CD14-positive monocyte (primary cell): ENCODE data around the gene CDKAL1. TPM values are rescaled to one million over a fixed set of nuclear protein-coding genes. Genes with fewer than 3 reads are reported as not detected.

Source experiments
- DNase-seq, 3 donors: peaks; one replicate each; pipeline ENCODE4 v3.0.0-alpha.2; 2011 to 2022
- H2AFZ ChIP-seq: 2 replicates; pipeline ENCODE4 v1.6.0; 2012; ENCODE audit warnings: mild to moderate bottlenecking, low read depth, low read length, inconsistent platforms; ENCODE audit not compliant: insufficient read depth, poor library complexity, severe bottlenecking
- H3K27ac ChIP-seq, 2 donors: 1 replicate in 1 of 2; 2 replicates in 1 of 2; pipeline ENCODE4 v1.5.1; 2012 to 2013; ENCODE audit warnings: low read length in 2 of 2, control low read depth in 1 of 2, inconsistent platforms in 1 of 2, low read depth in 1 of 2, mild to moderate bottlenecking in 1 of 2
- H3K27me3 ChIP-seq, 2 donors: one replicate each; pipeline versions ENCODE4 v1.6.0 to v1.6.1; 2011 to 2013; ENCODE audit warnings: low read length in 2 of 2; ENCODE audit not compliant: control insufficient read depth in 2 of 2, insufficient read depth in 2 of 2
- H3K36me3 ChIP-seq, 2 donors: replicated peaks in 1 of 2; 1 replicate in 1 of 2; 2 replicates in 1 of 2; pipeline versions ENCODE4 v1.5.1 to v1.6.1; 2012 to 2013; ENCODE audit warnings: low read length in 2 of 2, control low read depth in 1 of 2, inconsistent platforms in 1 of 2, mild to moderate bottlenecking in 1 of 2; ENCODE audit not compliant: insufficient read depth in 2 of 2, control insufficient read depth in 1 of 2
- H3K4me1 ChIP-seq, 2 donors: 1 replicate in 1 of 2; 2 replicates in 1 of 2; pipeline versions ENCODE4 v1.5.1 to v1.6.1; 2012 to 2013; ENCODE audit warnings: low read length in 2 of 2, control low read depth in 1 of 2, inconsistent platforms in 1 of 2, mild to moderate bottlenecking in 1 of 2, moderate library complexity in 1 of 2; ENCODE audit not compliant: insufficient read depth in 2 of 2, control insufficient read depth in 1 of 2
- H3K4me2 ChIP-seq: replicated peaks from 2 replicates; pipeline ENCODE3; 2012; ENCODE audit warnings: low read length, moderate library complexity, mild to moderate bottlenecking; ENCODE audit not compliant: poor library complexity, severe bottlenecking; ENCODE audit errors: extremely low read depth
- H3K4me3 ChIP-seq, 3 experiments: fragments of 200-600 bp in 1 of 3; sonication (generic) in 1 of 3; replicated peaks in 1 of 3; 1 replicate in 2 of 3; 2 replicates in 1 of 3; pipeline ENCODE4 v1.5.1; 2011 to 2013; ENCODE audit warnings: low read length in 3 of 3, mild to moderate bottlenecking in 3 of 3, control low read depth in 2 of 3, low read depth in 2 of 3, inconsistent platforms in 1 of 3, moderate library complexity in 1 of 3
- H3K79me2 ChIP-seq: 2 replicates; pipeline ENCODE4 v1.6.0; 2012; ENCODE audit warnings: mild to moderate bottlenecking, control low read depth, inconsistent platforms, low read length, moderate library complexity; ENCODE audit not compliant: insufficient read depth
- H3K9ac ChIP-seq: 2 replicates; pipeline ENCODE4 v1.6.0; 2017; ENCODE audit warnings: low read length, mild to moderate bottlenecking; ENCODE audit not compliant: insufficient read depth, poor library complexity, severe bottlenecking
- H3K9me3 ChIP-seq, 2 donors: replicated peaks in 1 of 2; 1 replicate in 1 of 2; 2 replicates in 1 of 2; pipeline versions ENCODE4 v1.5.1 to v1.6.1; 2012 to 2013; ENCODE audit warnings: low read length in 2 of 2, control low read depth in 1 of 2; ENCODE audit not compliant: control insufficient read depth in 1 of 2, insufficient read depth in 1 of 2
- H4K20me1 ChIP-seq: 2 replicates; pipeline ENCODE4 v1.6.0; 2012; ENCODE audit warnings: mild to moderate bottlenecking, low read length, control low read depth, moderate library complexity; ENCODE audit not compliant: insufficient read depth
- H3K27ac Mint-ChIP-seq, 7 donors: one replicate each; pipeline ENCODE4 v1.8.0; 2020; ENCODE audit warnings: mild to moderate bottlenecking in 7 of 7, mixed read lengths in 7 of 7, moderate library complexity in 6 of 7, inconsistent platforms in 2 of 7
- H3K27me3 Mint-ChIP-seq, 3 donors: one replicate each; pipeline ENCODE4 v1.8.0; 2021 to 2022; ENCODE audit warnings: low read depth in 3 of 3, mild to moderate bottlenecking in 3 of 3, mixed read lengths in 3 of 3, moderate library complexity in 3 of 3, inconsistent platforms in 1 of 3
- H3K36me3 Mint-ChIP-seq, 2 donors: one replicate each; pipeline ENCODE4 v1.8.0; 2020; ENCODE audit warnings: mixed read lengths in 2 of 2, inconsistent platforms in 1 of 2, mild to moderate bottlenecking in 1 of 2
- H3K4me1 Mint-ChIP-seq: one replicate; pipeline ENCODE4 v1.8.0; 2020; ENCODE audit warnings: mild to moderate bottlenecking, mixed read lengths
- H3K4me3 Mint-ChIP-seq, 2 donors: one replicate each; pipeline ENCODE4 v1.8.0; 2020; ENCODE audit warnings: mild to moderate bottlenecking in 2 of 2, mixed read lengths in 2 of 2, moderate library complexity in 1 of 2
- H3K9me3 Mint-ChIP-seq, 7 donors: one replicate each; pipeline ENCODE4 v1.8.0; 2020 to 2022; ENCODE audit warnings: mixed read lengths in 7 of 7, mild to moderate bottlenecking in 6 of 7, moderate library complexity in 6 of 7, inconsistent platforms in 2 of 7
- CTCF ChIP-seq: fragments of 200-600 bp; IDR thresholded peaks from one replicate; pipeline ENCODE4 v1.8.0; 2022; ENCODE audit warnings: antibody characterized with exemption, mild to moderate bottlenecking
- WGBS: methylation state at CpG from one replicate; pipeline ENCODE4 v1.1.5; 2013; ENCODE audit warnings: missing lambda C conversion rate; ENCODE audit not compliant: insufficient coverage; 5-methylcytosine and 5-hydroxymethylcytosine counted together
- intact Hi-C, 2 donors: fragments of 100-400 bp; cut with micrococcal nuclease; formaldehyde crosslinking; loops; one replicate each; pipeline versions ENCODE4 v1.15.0 to v1.15.1; 2023
- polyA plus RNA-seq, 3 donors: library from polyadenylated mRNA; depleted of rRNA in 1 of 3; unstranded in 2 of 3; stranded (reverse) in 1 of 3; fragments of 300-500 nt in 2 of 3; fragments of >200 nt in 1 of 3; fragmentation: Illumina TruSeq in 2 of 3; gene quantifications; 1 replicate in 2 of 3; 2 replicates in 1 of 3; pipeline ENCODE4 v1.2.3, GENCODE V29; 2012 to 2021

The CDKAL1 gene
- polyA plus RNA-seq, 3 donors: 3.2 to 12.4 (median 8.3) TPM

- no peak overlapping the region for H3K4me3 ChIP-seq
- peaks cover 0 to 10% (median 0%) of the 10 kb centered on the region in 7 donors for H3K9me3 Mint-ChIP-seq
- H3K27ac ChIP-seq: no peak overlapping the region
- H3K36me3 Mint-ChIP-seq: peaks cover 0 to 2% of the 10 kb centered on the region in 2 donors
- no peak overlapping the region for H2AFZ ChIP-seq
- 100% methylated on average over 1 of the region's 2 CpGs for WGBS
- no peaks in the 10 kb centered on the region for H3K36me3 ChIP-seq
- peaks cover 0 to 3% of the 10 kb centered on the region in 2 donors for H3K9me3 ChIP-seq
- intact Hi-C loops: no loop called here
- H3K4me2 ChIP-seq: no peak overlapping the region
- no peaks in the 10 kb centered on the region for H4K20me1 ChIP-seq
- H3K27ac Mint-ChIP-seq: no peak overlapping the region
- H3K27me3 ChIP-seq: no peaks in the 10 kb centered on the region
- H3K27me3 Mint-ChIP-seq: peaks cover 0 to 1% (median 0%) of the 10 kb centered on the region in 3 donors
- no peaks in the 10 kb centered on the region for H3K79me2 ChIP-seq
- no peak for TF ChIP-seq CTCF
- peaks cover 10% of the 10 kb centered on the region for H3K4me1 Mint-ChIP-seq
- no peak overlapping the region for H3K4me3 Mint-ChIP-seq
- DNase-seq: no peak
- H3K4me1 ChIP-seq: peaks cover 9 to 15% of the 10 kb centered on the region in 2 donors
- no peak overlapping the region for H3K9ac ChIP-seq
Measured at GRCh38 chr6:21166754-21167153, 632.5 kb downstream of the CDKAL1 start.

- 100% methylated on average over 4 of the region's 6 CpGs for WGBS
- H3K4me1 Mint-ChIP-seq: peaks cover 13% of the 10 kb centered on the region
Measured at GRCh38 chr6:21167790-21168189, 633.5 kb downstream of the CDKAL1 start.

More at GRCh38 chr6:21167790-21168189, 633.5 kb downstream of the CDKAL1 start:
- no peaks in the 10 kb centered on the region for H3K79me2 ChIP-seq
- H2AFZ ChIP-seq: no peak overlapping the region
- no peak overlapping the region for H3K27ac ChIP-seq
- H3K9me3 Mint-ChIP-seq: peaks cover 0 to 14% (median 2%) of the 10 kb centered on the region in 7 donors
- peaks cover 13 to 22% of the 10 kb centered on the region in 2 donors for H3K4me1 ChIP-seq
- TF ChIP-seq CTCF: no peak
- no peaks in the 10 kb centered on the region for H3K27me3 ChIP-seq
- no peak overlapping the region for H3K27ac Mint-ChIP-seq
- peaks cover 0 to 8% of the 10 kb centered on the region in 2 donors for H3K9me3 ChIP-seq
- DNase-seq: no peak
- H3K36me3 Mint-ChIP-seq: peaks cover 0 to under 1% of the 10 kb centered on the region in 2 donors
- H3K9ac ChIP-seq: no peak overlapping the region
- no peaks in the 10 kb centered on the region for H4K20me1 ChIP-seq
- H3K4me2 ChIP-seq: no peak overlapping the region
- H3K4me3 ChIP-seq: no peak overlapping the region
- peaks cover 0 to 1% (median 0%) of the 10 kb centered on the region in 3 donors for H3K27me3 Mint-ChIP-seq
- intact Hi-C loops: no loop called here
- H3K4me3 Mint-ChIP-seq: no peak overlapping the region
- no peaks in the 10 kb centered on the region for H3K36me3 ChIP-seq
